H1 (cell line): Measurements from ENCODE around the gene OR2H1. TPM values are rescaled to one million over a fixed set of nuclear protein-coding genes. Genes with fewer than 3 reads are reported as not detected.

Experiments
- polyA plus RNA-seq, 7 experiments: library from polyadenylated mRNA; depleted of rRNA in 3 of 7; stranded (reverse) in 5 of 7; unstranded in 2 of 7; fragments of >200 nt in 5 of 7; fragments of 200-250 nt in 2 of 7; gene quantifications; 1 replicate in 5 of 7; 2 replicates in 1 of 7; 4 replicates in 1 of 7; pipeline versions ENCODE4 v1.2.1 to v1.2.3, GENCODE V29; 2011 to 2013; ENCODE audit warnings: missing spikeins in 2 of 7, mixed read lengths in 2 of 7
- total RNA-seq: library from RNA; stranded (reverse); fragmentation: NEBNext Ultra II Directional; extraction: Animal tissue kit (Norgen Biotek cat#: 25700); gene quantifications from 2 replicates; pipeline ENCODE4 v1.2.1, GENCODE V29; 2021

Gene OR2H1
- total and polyA plus RNA-seq, 2 of the 8 experiments (the other 6 are each of a cell fraction or from before 2014, with no cell fraction given): not detected

Other genes with a start within 250 kb of the OR2H1 start
- gene OR14J1, start 155.5 kb upstream of the OR2H1 start, total RNA-seq: not detected in 2 replicates
- gene OR14J1, start 155.5 kb upstream of the OR2H1 start, polyA plus RNA-seq (2011; rRNA removed): not detected in 2 replicates
- not detected in 2 replicates for gene OR5V1, start 88.3 kb upstream of the OR2H1 start, total RNA-seq
- gene OR5V1, start 88.3 kb upstream of the OR2H1 start, polyA plus RNA-seq (2011; rRNA removed): not detected in 2 replicates
- not detected in 2 replicates for gene OR12D3, start 81.9 kb upstream of the OR2H1 start, total RNA-seq
- not detected in 2 replicates for gene OR12D3, start 81.9 kb upstream of the OR2H1 start, polyA plus RNA-seq (2011; rRNA removed)
- not detected in 2 replicates for gene OR12D2, start 61.5 kb upstream of the OR2H1 start, total RNA-seq
- gene OR12D2, start 61.5 kb upstream of the OR2H1 start, polyA plus RNA-seq (2011; rRNA removed): not detected in 2 replicates
- not detected in 2 replicates for gene OR12D1, start 42.2 kb upstream of the OR2H1 start, total RNA-seq
- not detected in 2 replicates for gene OR12D1, start 42.2 kb upstream of the OR2H1 start, polyA plus RNA-seq (2011; rRNA removed)
- gene OR10C1, start 17.8 kb upstream of the OR2H1 start, total RNA-seq: not detected in 2 replicates
- gene OR10C1, start 17.8 kb upstream of the OR2H1 start, polyA plus RNA-seq (2011; rRNA removed): not detected in 2 replicates
- gene OR11A1, start 84 bp upstream of the OR2H1 start, total RNA-seq: not detected in 2 replicates
- gene OR11A1, start 84 bp upstream of the OR2H1 start, polyA plus RNA-seq (2011; rRNA removed): not detected in 2 replicates
- not detected in 2 replicates for gene MAS1L, start 30.8 kb downstream of the OR2H1 start, total RNA-seq
- not detected in 2 replicates for gene MAS1L, start 30.8 kb downstream of the OR2H1 start, polyA plus RNA-seq (2011; rRNA removed)
- gene UBD, start 102.6 kb downstream of the OR2H1 start, total RNA-seq: not detected in 2 replicates
- gene UBD, start 102.6 kb downstream of the OR2H1 start, polyA plus RNA-seq (2011; rRNA removed): 0.23 TPM in 1 of 2 replicates, not detected in the other
- gene OR2H2, start 128.0 kb downstream of the OR2H1 start, total RNA-seq: not detected in 2 replicates
- not detected in 2 replicates for gene OR2H2, start 128.0 kb downstream of the OR2H1 start, polyA plus RNA-seq (2011; rRNA removed)
- 67.8 and 75.9 TPM in 2 replicates for gene GABBR1, start 176.0 kb downstream of the OR2H1 start, total RNA-seq
- gene GABBR1, start 176.0 kb downstream of the OR2H1 start, polyA plus RNA-seq (2011; rRNA removed): 78.3 and 86.7 TPM in 2 replicates
- gene MOG, start 199.9 kb downstream of the OR2H1 start, total RNA-seq: 0.31 and 0.86 TPM in 2 replicates
- gene MOG, start 199.9 kb downstream of the OR2H1 start, polyA plus RNA-seq (2011; rRNA removed): 0.17 and 0.19 TPM in 2 replicates
- 1.2 TPM in 2 replicates for gene ZFP57, start 224.0 kb downstream of the OR2H1 start, total RNA-seq
- gene ZFP57, start 224.0 kb downstream of the OR2H1 start, polyA plus RNA-seq (2011; rRNA removed): 0.85 and 1.0 TPM in 2 replicates